CD4-positive, alpha-beta T cell treated with Interleukin-17A for 4 hours (primary cell): ENCODE results near the gene ZCCHC10.
"Not testable (repeated sequence)": the region's sequence is repeated elsewhere in the genome, so short reads cannot be mapped to it uniquely, and the experiment has no call there.

Source experiments
- DNase-seq: peaks from one replicate; pipeline ENCODE4 v3.0.0-alpha.2; 2020; ENCODE audit warnings: mixed read lengths

Gene ZCCHC10

GRCh38 chr5:133041157-133041784 is 14.9 kb upstream of the ZCCHC10 start:
- DNase-seq, result no peak

DNA sequence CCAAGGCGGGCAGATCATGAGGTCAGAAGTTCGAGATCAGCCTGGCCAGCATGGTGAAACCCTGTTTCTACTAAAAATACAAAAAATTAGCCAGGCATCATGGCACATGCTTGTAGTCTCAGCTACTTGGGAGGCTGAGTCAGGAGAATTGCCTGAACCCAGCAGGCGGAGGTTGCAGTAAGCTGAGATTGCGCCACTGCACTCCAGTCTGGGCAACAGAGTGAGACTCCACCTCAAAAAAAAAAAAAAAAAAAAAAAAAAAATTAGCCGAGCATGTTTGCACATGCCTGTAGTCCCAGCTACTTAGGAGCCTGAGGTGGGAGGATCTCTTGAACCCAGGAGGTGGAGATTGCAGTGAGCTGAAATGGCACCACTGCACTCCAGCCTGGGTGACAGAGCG is 10.3 kb upstream of the ZCCHC10 start:
- DNase-seq, result not testable (repeated sequence)

- no peak for DNase-seq
Observed at GRCh38 chr5:133035224-133035623, 8.9 kb upstream of the ZCCHC10 start.

DNA sequence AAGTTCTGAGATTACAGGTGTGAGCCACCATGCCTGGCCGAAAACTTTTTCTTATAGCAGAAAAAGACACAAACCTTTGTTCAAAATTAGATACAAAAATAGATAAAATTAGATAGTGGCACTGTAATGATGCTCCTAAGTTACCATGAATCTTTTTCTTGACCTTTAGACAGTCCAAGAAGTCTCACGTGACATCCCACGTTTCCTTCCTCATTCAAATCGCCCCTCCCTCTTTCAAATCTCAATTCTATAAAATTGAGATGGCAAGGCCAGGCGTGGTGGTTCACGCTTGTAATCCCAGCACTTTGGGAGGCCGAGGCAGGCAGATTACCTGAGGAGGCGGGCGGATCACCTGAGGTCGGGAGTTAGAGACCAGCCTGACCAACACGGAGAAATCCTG is 7.7 kb upstream of the ZCCHC10 start:
- DNase-seq, result no peak

DNA sequence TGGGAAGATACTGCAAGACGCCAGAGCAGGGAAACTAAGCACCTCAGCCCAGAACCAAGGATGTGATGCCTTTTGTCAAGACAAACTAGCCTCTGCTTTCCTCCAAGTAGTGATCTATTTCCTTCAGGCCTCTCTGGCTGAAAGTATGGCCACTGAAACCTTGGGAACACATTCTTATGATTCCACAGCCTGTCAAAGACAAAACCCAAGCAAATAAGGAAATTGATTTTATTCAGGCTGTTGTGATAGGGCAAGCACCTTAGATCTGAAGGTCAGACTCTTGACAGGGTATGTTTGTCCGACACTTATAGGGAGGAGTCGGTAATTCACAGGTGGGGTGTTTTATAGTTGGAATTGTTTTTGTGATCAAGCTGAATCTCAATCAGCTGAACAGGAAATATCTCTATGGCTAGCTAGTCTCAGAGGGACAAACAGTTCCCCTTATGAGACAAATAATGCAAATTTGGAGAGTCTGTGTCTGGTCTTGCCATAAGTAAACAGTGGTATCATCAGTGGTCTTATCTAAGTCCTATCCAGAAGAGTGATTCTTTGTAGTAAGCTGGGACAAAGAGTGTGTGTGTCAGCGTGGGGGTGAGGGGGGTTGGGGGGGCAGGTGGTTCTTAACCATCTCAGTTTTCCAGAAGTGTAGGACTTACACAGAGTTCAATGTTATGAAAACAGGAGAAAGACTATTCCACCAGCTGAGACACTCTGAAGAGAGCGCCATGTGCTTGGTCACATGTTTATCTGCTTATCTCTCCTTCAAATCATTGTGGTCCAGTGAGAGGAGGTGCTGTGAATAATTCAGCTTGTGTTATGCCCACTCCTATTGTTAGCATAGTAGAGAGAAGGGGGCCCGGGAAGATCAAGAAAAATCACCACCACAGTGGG is 6.7 kb upstream of the ZCCHC10 start:
- DNase-seq, result no peak

GRCh38 chr5:133030343-133031005 is 4.1 kb upstream of the ZCCHC10 start:
- no peak for DNase-seq

- no peak for DNase-seq
Observed at GRCh38 chr5:133029416-133029815, 3.1 kb upstream of the ZCCHC10 start.

DNA sequence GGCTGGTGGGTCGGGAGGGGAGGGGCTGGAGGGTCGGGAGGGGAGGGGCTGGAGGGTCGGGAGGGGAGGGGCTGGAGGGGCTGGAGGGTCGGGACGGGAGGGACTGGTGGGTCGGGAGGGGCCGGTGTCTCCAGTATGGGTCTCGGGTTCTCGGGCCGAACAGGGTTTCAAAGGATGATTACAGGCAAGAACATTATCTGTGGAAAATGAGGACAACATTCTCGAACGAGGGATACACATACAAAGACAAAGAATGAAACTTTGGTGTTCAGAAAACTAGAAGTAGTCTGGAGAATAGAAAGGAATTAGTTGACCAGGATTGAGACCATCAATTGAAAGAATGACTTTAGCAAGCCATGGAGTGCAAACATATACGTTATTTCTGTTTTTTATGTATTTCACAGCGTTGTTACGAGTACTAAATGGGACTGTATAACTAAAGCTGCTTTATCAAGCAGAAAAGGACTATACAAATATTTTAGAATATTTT is 360 bp upstream of the ZCCHC10 start:
- DNase-seq, result no peak

DNA sequence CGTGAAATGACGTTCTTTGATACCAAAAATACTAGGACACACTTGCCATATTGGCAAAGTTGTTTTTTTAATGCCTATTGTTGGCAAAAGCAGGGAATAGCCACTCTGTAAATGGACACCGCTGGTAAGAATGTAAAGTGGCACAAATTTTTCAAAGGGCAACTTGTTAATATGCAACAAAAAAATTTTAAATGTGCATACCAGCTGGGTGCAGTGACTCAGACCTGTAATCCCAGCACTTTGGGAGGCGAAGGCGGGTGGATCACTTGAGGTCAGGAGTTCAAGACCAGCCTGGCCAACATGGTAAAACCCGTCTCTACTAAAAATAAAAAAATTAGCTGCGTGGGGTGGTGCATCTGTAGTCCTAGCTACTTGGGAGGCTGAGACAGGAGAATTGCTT is 6.9 kb downstream of the ZCCHC10 start:
- DNase-seq, result not testable (repeated sequence)

DNA sequence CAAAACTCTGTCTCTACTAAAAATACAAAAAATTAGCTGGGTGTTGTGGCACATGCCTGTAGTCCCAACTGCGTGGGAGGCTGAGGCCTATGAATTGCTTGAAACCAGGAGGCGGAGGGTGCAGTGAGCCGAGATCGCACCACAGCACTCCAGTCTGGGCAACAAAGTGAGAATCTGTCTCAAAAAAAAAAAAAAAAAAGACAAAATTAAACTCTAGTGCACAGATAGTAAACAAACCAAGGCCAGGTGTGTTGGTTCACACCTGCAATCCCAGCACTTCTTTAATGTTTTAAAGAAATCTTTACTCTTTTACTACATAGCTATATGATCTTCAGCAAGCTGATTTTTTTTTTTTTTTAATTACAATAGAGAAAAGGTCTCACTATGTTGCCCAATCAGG is 8.4 kb downstream of the ZCCHC10 start:
- DNase-seq, result no peak

GRCh38 chr5:133015466-133015865 is 10.9 kb downstream of the ZCCHC10 start:
- DNase-seq, result no peak

DNA sequence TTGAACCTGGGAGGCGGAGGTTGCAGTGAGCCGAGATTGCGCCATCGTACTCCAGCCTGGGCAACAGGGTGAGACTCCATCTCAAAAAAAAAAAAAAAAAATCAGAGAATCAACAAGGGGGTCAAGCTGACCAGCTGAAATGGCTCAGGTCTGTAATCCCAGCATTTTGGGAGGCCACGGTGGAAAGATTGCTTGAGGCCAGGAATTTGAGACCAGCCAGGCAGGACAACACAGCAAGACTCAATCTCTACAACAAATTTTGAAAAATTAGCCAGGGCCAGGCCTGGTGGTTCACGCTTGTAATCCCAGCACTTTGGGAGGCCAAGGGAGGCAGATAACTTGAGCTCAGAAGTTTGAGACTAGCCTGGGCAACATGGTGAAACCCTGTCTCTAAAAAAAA is 17.9 kb downstream of the ZCCHC10 start:
- not testable (repeated sequence) for DNase-seq

GRCh38 chr5:133006653-133007052 is 19.7 kb downstream of the ZCCHC10 start:
- DNase-seq, result no peak

DNA sequence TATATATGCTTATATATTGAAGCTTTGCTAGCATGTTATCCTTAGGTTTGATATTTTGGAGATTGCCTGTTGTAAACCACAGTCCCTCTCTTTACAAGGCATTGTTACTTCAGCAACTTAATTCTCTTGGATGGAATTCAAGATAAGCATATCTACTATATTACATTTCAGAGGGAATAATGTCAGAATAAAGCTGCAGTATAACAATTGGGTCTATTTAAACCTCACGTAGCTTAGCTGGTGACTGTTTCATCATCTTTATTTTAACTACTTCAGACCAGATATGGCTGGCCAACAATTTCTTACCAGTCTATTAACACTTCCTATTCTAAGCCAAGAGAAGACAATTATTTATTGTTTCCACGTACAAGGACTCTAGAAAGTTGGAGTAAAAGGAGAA is 27.1 kb downstream of the ZCCHC10 start:
- DNase-seq, result no peak

DNA sequence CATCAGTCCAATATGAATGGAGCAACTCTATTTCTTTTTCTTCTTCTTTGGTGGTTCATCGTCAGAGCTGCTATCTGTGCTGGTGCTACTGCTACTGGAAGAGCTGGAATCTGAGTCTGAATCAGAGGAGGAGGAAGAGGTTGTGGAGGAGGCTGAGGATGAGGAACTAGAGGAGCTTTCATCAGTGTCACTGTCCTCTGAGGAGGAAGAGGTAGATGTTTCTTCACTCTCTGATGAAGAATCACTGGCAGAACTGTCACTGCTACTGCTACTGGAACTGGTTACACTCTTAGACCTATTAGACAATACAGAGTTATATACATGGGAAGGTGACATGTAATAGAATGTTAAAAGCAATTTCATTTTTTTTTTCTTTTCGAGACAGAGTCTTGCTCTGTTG is 27.8 kb downstream of the ZCCHC10 start:
- DNase-seq, result no peak

DNA sequence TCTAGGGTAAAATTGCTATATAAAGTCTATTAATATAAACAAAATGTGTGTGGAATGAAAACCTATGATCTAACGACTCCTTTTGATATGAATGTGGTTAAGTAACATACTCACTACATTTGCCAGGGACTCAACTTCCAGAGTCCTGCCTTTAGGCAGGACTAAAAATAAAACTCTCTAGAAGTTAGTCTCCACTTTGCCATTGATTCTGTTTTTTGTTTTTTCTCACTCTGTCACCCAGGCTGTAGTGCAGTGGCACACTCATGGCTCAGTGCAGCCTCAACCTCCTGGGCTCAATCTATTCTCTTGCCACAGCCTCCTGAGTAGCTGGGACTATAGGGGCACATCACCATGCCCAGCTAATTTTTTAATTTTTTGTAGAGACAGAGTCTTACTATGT is 30.0 kb downstream of the ZCCHC10 start:
- no peak for DNase-seq

DNA sequence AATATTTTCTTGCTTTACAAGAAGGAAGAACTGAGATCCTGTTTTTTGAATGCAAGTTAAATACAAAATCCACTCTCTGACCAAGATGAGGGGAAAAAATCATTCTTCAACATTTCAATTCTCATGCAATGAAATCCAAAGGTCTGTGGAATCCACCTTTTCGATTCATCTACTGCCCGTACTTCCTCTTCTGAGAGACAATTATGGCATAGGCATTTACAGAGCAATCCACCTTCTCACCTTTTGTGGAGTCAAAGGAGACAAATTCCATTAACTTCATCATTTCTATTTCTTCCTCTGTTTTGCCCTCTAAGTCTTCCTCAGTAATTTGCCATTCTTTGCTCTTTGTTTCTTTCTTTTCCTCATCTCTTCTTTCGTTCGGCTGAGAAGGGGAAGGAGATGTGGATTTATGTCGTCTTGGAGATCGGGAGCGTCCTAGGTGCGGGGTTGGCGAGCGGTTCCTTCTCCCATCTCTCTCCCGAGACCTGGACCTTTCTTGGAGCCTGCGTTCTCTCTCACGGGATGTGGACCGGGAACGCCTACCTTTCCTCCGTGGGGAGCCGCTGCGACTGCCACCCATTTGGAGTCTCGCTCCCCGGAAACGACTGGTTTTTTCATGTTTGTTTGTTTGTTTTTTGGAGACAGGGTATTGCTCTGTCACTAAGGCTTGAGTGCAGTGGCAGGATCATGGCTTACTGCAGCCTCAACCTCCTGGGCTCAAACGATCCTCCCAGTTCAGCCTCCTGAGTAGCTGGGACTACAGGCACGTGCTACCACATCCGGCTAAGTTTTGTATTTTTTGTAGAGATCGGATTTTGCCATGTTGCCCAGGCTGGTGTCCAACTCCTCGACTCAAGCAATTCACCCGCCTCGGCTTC is 38.6 kb downstream of the ZCCHC10 start:
- DNase-seq, result no peak

GRCh38 chr5:132982971-132983370 is 43.4 kb downstream of the ZCCHC10 start:
- DNase-seq, result not testable (repeated sequence)

GRCh38 chr5:132981288-132981687 is 45.1 kb downstream of the ZCCHC10 start:
- DNase-seq, result no peak

GRCh38 chr5:132979976-132980375 is 46.4 kb downstream of the ZCCHC10 start:
- no peak for DNase-seq

DNA sequence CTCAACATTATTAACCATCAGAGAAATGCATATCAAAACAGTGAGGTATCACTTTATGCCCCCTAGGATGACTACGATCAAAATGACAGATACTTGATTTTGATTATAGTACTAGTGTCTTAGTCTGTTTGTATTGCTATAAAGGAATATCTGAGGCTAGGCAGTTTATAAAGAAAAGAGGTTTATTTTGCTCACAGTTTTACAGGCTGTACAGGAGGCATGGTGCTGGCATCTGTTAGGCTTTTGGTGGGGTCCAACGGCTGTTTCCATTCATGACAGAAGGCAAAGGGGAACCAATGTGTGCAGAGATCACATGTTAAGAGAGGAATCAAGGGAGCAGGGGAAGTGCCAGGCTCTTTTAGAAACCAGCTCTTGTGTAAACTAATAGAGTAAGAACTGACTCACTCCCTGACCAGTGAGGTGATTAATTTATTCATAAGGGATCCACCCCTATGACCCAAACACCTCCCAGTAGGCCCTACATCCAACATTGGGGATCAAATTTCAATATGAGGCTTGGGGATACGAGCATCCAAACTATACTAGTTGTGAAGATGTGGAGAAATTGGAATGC is 46.9 kb downstream of the ZCCHC10 start:
- no peak for DNase-seq

GRCh38 chr5:132976852-132977251 is 49.5 kb downstream of the ZCCHC10 start:
- no peak for DNase-seq
